ENCODE results near the gene NUPR1.

DNA sequence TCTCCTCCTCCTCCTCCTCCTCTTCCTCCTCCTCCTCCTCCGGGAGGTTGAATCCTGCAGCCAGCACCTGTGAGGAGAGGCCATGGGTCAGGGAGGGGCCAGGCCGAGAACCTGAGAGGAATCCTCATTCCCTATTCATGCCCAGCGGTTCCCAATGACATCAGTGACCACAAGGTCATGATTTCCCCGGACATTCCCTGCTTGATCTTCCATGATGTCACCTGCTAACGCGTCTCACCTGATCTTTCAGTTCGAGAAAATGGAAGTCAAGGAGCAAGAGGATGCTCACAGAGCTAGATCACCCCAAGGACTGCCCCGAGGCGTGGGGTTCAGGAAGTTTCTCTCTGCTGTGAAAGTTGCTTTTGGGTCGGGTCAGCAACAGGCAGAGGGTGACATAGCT, 38.9 kb downstream of the NUPR1 start:
- TF ChIP-seq EZH2phosphoT487 (IDR thresholded peaks at IDR 0.05; ENCODE audit: insufficient read depth, low read depth) (no peak), EZH2 (IDR thresholded peaks at IDR 0.05; ENCODE audit: insufficient read depth, poor library complexity, severe bottlenecking) (no peak)
